Erythroblast (primary cell): ENCODE measurements around the gene HENMT1.

Experiments
- GATA1 ChIP-seq: IDR thresholded peaks from 2 replicates; pipeline ENCODE4 v1.6.1; 2011; ENCODE audit warnings: low read depth, mild to moderate bottlenecking, control low read depth, low read length, moderate library complexity
- POLR2A ChIP-seq: IDR thresholded peaks from 2 replicates; pipeline ENCODE4 v1.6.1; 2011; ENCODE audit warnings: mild to moderate bottlenecking, low read length

DNA sequence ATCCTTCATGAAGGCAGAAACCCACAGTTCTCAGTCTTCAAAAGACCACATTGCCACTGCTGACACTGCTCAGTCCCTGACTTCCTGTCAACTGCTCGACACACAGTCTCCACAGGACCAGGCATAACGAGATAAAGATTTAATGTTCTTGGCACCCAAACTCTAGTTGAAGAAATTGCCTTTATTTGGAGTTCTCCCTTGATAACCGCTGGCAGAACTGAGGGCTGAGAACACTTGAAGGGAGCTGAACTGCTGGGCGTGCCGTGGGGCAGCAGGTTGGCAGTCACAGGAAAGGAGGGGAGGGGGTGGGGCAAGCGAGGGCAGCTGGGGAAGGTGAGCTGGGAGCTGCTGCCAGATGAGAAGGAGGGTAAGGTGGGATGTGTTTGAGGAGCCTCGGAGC lies 15.9 kb downstream of the HENMT1 start:
- TF ChIP-seq POLR2A (no peak), GATA1 (no peak)
